Neural crest cell (in vitro differentiated cells): ENCODE measurements around the gene ARHGAP30. TPM values are rescaled to one million over a fixed set of nuclear protein-coding genes. Genes with fewer than 3 reads are reported as not detected.
A peak's percentile ranks its signal among the peaks of the same experiment; 100 is the strongest.

Experiments
- DNase-seq: peaks from one replicate; pipeline ENCODE4 v3.0.0; 2021; ENCODE audit warnings: low read depth, mixed read lengths, low spot score
- H3K27ac Mint-ChIP-seq: one replicate; pipeline ENCODE4 v1.8.0; 2021; ENCODE audit warnings: mild to moderate bottlenecking, mixed read lengths; ENCODE audit not compliant: unreplicated experiment
- H3K27me3 Mint-ChIP-seq: 2 replicates; pipeline ENCODE4 v1.8.0; 2021; ENCODE audit warnings: low read depth, mild to moderate bottlenecking, mixed read lengths
- H3K36me3 Mint-ChIP-seq: 2 replicates; pipeline ENCODE4 v1.8.0; 2021; ENCODE audit warnings: low read depth, mild to moderate bottlenecking, mixed read lengths
- H3K4me1 Mint-ChIP-seq: 2 replicates; pipeline ENCODE4 v1.8.0; 2021; ENCODE audit warnings: mixed read lengths
- H3K4me3 Mint-ChIP-seq: one replicate; pipeline ENCODE4 v1.8.0; 2021; ENCODE audit warnings: mild to moderate bottlenecking, mixed read lengths
- H3K9me3 Mint-ChIP-seq: 2 replicates; pipeline ENCODE4 v1.8.0; 2021; ENCODE audit warnings: mixed read lengths
- total RNA-seq: library from RNA; stranded (reverse); gene quantifications from 2 replicates; pipeline ENCODE4 v1.2.1, GENCODE V29; 2021
- TF ChIP-seq, protein P1 (sequence below): fragments of 200-600 bp; sonication (generic); conservative IDR thresholded peaks from 2 replicates; pipeline ENCODE4 v1.5.0; 2021; ENCODE audit warnings: antibody characterized with exemption, mild to moderate bottlenecking

The ARHGAP30 gene
- total RNA-seq, 1 donor from 2014 or later, result not detected

DNA sequence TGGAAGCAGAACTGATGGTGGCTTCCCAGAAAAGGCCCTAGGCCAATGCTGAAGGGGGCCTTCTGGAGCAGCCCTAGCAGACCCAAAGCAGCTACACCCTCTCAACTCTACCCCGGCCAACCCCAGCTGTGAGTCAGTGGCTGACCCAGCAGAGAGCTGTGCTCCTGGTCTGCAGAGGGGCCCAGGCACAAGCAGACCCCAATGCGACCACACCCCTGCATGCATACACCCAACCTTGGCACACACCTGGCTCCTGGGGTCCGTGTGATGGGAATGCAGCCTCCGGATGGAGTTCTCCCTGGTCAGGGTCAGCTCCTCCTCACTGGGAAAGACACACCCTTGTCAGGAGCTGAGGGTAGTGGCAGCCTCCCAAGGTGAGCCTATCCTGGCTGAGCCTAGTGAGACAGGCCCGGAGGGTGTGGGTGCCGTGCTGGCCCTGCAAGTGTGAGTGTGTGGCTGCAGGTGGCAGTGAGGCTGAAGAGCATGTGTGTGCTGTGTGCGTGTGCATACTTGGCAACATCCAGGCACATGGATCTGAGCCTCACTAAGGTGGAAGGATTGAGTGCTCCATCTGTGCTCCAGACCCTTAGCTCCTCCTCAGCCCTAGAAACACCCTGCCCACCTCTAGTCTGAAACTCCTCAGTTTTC, 3.9 kb upstream of the ARHGAP30 start:
- DNase-seq, result no peak
- H3K36me3 Mint-ChIP-seq, result no peaks in the 10 kb centered on the region
- H3K27ac Mint-ChIP-seq, result peak overlapping the region; percentile 72
- no peak overlapping the region for H3K4me3 Mint-ChIP-seq
- H3K4me1 Mint-ChIP-seq, result peaks cover 24% of the 10 kb centered on the region
- TF ChIP-seq, protein P1, sequence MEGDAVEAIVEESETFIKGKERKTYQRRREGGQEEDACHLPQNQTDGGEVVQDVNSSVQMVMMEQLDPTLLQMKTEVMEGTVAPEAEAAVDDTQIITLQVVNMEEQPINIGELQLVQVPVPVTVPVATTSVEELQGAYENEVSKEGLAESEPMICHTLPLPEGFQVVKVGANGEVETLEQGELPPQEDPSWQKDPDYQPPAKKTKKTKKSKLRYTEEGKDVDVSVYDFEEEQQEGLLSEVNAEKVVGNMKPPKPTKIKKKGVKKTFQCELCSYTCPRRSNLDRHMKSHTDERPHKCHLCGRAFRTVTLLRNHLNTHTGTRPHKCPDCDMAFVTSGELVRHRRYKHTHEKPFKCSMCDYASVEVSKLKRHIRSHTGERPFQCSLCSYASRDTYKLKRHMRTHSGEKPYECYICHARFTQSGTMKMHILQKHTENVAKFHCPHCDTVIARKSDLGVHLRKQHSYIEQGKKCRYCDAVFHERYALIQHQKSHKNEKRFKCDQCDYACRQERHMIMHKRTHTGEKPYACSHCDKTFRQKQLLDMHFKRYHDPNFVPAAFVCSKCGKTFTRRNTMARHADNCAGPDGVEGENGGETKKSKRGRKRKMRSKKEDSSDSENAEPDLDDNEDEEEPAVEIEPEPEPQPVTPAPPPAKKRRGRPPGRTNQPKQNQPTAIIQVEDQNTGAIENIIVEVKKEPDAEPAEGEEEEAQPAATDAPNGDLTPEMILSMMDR, result no peak
- H3K9me3 Mint-ChIP-seq, result no peaks in the 10 kb centered on the region
- H3K27me3 Mint-ChIP-seq, result no peaks in the 10 kb centered on the region

- H3K9me3 Mint-ChIP-seq, result no peaks in the 10 kb centered on the region
- no peaks in the 10 kb centered on the region for H3K36me3 Mint-ChIP-seq
- DNase-seq, result peak; percentile 37
- H3K27me3 Mint-ChIP-seq, result peaks cover 3% of the 10 kb centered on the region
- peaks cover 24% of the 10 kb centered on the region for H3K4me1 Mint-ChIP-seq
- TF ChIP-seq, protein P1, result no peak
- H3K4me3 Mint-ChIP-seq, result no peak overlapping the region
- peak overlapping the region; percentile 99 for H3K27ac Mint-ChIP-seq
Measured at GRCh38 chr1:161072751-161073449, 3.2 kb upstream of the ARHGAP30 start.

DNA sequence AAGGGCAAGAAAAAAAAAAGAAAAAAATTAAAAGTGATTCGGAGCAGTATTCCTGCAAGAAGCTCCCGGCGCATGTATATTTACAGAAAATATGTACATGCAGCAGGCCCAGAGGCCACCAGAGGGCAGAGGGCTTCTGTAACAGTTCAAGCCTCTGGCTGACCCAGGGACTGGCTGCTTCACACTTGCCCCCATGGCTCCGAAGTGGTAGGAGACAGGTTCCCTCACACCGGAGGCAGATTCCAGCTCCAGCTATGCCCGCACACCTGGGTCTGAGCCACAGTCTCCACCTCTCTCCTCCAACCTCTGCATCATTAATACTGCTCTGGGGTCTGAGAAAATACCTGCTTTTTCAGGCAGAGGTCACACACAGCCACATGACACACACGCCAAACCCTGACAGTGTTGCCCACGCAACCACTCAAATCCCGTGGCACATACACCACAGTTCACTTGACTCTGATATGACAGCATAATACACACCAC, 2.2 kb upstream of the ARHGAP30 start:
- Mint-ChIP-seq H3K27ac (no peak overlapping the region), H3K36me3 (no peaks in the 10 kb centered on the region)

DNA sequence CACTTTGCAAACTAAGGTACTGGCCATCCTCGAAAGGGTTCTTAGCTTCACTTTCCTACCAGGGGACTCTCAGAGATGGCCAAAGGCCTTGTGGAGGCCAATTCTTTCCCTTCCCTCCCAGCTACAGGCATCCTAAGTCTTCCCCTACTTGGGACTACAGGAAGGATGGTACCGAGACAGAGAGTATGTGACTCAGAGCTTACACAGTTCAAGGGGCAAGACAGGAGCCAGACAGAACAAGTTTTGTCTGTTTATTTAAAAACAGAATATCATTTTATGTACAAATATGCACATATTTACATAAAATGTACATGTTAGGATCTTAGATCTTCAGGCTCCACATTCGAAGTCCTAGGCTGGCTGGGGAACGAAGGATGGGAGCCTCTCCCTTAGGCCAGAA, 1.1 kb upstream of the ARHGAP30 start:
- H3K36me3 Mint-ChIP-seq, result no peaks in the 10 kb centered on the region

More for the DNA sequence above, 2.2 kb upstream of the ARHGAP30 start:
- Mint-ChIP-seq H3K27me3 (peaks cover 7% of the 10 kb centered on the region), H3K9me3 (no peaks in the 10 kb centered on the region), H3K4me1 (peaks cover 24% of the 10 kb centered on the region), H3K4me3 (peak overlapping the region; percentile 31)
- TF ChIP-seq, protein P1, result peak; percentile 72
- DNase-seq, result peak; percentile 33

DNA sequence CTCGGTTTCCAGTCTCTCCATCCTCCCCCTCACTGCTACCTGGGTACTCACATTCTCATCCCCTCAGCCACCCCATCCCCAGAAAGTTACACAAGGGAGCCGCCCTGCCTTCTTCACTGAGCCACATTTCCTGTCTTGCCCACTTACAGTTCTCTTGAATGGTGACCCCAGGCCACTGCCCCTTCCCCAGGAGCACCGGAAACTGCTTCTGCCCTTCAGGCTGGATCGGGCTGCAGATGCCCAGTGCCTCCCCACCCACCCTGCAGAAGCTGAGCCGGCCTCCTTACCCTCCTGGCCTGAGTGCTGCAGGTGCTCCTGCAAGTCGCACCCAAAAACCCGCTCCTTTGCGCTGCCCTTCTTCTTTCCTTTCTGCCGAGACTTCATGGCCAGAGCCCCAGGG, 450 bp downstream of the ARHGAP30 start:
- Mint-ChIP-seq H3K4me1 (peaks cover 21% of the 10 kb centered on the region), H3K4me3 (no peak overlapping the region), H3K36me3 (no peaks in the 10 kb centered on the region), H3K27me3 (peaks cover 12% of the 10 kb centered on the region), H3K9me3 (no peaks in the 10 kb centered on the region), H3K27ac (no peak overlapping the region)
- TF ChIP-seq, protein P1, result no peak
- DNase-seq, result no peak

More for the DNA sequence above, 1.1 kb upstream of the ARHGAP30 start:
- H3K4me1 Mint-ChIP-seq, result peaks cover 24% of the 10 kb centered on the region
- H3K27me3 Mint-ChIP-seq, result peaks cover 7% of the 10 kb centered on the region
- no peak overlapping the region for H3K27ac Mint-ChIP-seq
- DNase-seq, result no peak
- no peak overlapping the region for H3K4me3 Mint-ChIP-seq
- no peaks in the 10 kb centered on the region for H3K9me3 Mint-ChIP-seq
- TF ChIP-seq, protein P1, result no peak
